Left hindlimb (tissue), 1 donor: ENCODE data around the gene MRI1.
"Not testable (repeated sequence)": the region's sequence is repeated elsewhere in the genome, so short reads cannot be mapped to it uniquely, and the experiment has no call there.

Source experiments
- DNase-seq: peaks from one replicate; pipeline ENCODE4 v3.0.0-alpha.2; 2018

Gene MRI1

DNA sequence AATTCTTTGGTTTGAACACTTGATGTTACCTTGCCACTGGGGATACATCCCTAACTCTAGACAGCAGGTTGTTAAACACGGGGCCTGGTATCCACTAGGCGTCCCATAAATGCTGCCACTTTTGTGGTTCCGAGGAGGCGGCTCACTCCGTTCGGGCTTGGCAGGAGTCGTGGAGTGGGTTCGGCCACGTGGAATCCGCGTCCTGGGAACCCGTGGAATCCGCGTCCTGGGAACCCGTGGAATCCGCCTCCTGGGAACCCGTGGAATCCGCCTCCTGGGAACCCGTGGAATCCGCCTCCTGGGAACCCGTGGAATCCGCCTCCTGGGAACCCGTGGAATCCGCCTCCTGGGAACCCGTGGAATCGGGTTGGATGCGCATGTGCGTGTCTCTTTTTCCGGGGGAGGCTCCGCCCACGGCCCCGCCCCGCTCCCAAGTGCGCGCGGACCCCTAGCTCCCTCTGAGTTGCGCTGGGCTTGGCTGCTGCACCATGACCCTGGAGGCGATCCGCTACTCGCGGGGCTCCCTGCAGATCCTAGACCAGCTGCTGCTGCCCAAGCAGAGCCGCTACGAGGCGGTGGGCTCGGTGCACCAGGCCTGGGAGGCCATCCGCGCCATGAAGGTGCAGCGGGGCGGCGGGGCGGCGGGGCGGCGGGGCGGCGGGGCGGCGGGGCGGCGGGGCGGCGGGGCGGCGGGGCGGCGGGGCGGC lies at the start of gene MRI1:
TSS of gene MRI1 (plus strand) at position 422 of the 707 bp plus-strand sequence. CDS start at position 489, 67 bp downstream.
- DNase-seq: peak; percentile 86

DNA sequence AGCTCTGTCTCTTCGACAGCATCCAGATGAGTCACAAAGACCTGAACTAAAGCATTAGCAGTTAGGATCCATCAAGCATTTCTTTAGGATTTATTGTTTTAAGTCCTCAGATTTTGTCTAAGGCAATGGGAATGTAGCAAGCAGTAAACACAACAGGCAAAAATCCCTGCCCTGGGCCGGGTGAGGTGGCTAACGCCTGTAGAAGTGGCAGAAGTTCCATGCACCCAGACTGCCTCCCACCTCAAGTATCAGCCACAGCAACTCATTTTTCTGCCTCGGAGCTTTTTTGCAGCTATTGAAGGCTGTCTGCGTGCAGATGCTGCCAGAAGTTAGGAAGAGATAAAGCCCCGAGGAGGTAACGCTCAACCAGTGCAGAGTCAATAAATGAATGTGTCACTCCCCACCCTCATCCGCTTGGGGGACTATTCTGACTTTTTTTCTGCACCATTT lies 47.1 kb upstream of the MRI1 start:
- DNase-seq: no peak

GRCh38 chr19:13718733-13719132 lies 45.6 kb upstream of the MRI1 start:
- DNase-seq: peak; percentile 56

GRCh38 chr19:13722146-13722545 lies 42.2 kb upstream of the MRI1 start:
- DNase-seq: no peak

- no peak for DNase-seq
Observed at GRCh38 chr19:13723206-13723605, 41.1 kb upstream of the MRI1 start.

GRCh38 chr19:13726323-13726722 lies 38.0 kb upstream of the MRI1 start:
- no peak for DNase-seq

- no peak for DNase-seq
Observed at GRCh38 chr19:13727798-13728197, 36.5 kb upstream of the MRI1 start.

DNA sequence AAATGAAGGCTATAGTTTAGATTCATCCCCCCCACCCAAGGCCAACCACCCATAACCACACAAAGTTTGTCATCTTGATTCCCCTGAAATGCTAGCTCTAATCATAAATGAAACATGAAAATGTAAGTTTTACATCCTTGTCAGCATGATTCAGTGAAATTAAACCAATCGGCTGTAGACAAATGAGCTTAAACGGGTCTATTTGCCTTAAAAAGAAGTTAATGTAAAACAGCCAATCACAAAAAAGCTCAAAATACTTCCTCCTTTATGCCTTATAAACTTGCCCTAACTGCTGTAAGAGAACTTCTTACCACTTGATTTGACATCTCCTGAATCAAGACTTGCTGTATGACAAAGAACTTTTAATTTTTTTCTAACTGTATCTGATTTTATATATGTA lies 34.5 kb upstream of the MRI1 start:
- DNase-seq: no peak

GRCh38 chr19:13731147-13731964 lies 33.0 kb upstream of the MRI1 start:
- peak; percentile 97 for DNase-seq

DNA sequence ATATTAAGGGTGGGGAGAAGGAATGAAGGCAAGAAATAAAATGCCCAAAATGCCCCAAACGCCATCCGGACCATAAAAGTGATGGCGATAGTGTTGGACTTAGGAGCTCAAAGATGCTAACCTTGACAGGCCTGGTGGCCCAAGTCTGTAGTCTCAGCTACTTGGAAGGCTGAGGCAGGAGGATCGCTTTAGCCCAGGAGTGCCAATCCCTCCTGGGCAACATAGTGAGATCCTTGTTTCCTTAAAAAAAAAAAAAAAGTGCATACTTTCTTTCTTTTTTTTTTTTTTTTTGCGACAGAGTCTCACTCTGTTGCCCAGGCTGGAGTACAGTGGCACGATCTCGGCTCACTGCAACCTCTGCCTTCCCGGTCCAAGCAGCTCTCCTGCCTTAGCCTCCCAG lies 32.0 kb upstream of the MRI1 start:
- DNase-seq: no peak

DNA sequence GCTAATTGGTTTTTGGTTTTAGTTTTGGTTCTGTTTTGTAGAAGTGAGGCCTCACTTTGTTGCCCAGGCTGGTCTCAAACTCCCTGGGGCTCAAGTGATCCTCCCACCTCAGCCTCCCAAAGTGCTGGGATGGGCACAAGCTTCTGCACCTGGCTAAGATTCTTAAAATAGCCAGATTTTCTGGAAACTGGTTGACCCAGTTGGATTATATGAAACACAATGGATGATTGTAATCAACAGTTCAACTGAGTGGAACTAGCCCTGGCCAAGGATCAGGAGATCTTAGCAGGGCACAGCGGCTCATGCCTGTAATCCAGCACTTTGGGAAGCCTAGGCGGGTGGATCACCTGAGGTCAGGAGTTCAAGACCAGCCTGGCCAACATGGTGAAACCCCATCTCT lies 29.6 kb upstream of the MRI1 start:
- no peak for DNase-seq

- no peak for DNase-seq
Observed at GRCh38 chr19:13738073-13738472, 26.2 kb upstream of the MRI1 start.

DNA sequence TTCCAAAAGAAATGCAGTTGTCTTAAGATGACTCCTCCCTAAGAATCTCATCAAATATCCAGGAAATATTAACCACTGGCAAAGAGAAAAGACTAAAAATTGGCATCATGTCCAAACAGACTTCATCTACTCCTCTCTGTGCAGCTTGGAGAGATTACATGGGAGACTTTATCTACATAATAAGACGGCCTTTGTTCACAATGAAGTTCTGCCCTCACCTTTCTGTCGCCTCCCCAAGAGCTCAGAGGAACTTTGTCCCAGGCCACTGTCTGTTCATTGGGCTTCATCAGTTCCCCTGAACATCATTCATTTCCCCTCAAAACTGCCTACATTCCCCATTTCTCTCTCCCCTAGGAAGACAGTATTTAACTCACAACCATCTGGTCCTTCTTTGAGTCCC lies 22.4 kb upstream of the MRI1 start:
- no peak for DNase-seq

GRCh38 chr19:13742756-13743155 lies 21.6 kb upstream of the MRI1 start:
- no peak for DNase-seq

- DNase-seq: no peak
Observed at GRCh38 chr19:13744174-13744573, 20.1 kb upstream of the MRI1 start.

DNA sequence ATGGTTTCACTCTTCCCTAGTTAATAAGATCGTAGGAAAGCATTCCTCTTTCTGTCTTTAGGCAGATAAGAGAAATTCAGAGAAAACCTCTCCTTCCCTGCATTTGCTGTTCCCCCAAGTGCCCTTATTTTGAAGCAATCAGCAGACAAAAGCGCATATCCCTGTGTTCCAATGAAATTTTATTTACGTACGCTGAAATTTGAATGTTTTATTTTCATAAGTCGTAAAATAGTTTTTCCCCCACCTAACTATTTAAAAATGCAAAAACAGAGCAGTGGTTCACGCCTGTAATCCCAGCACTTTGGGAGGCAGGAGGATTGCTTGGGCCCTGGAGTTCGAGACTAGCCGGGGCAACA lies 17.2 kb upstream of the MRI1 start:
- no peak for DNase-seq

DNA sequence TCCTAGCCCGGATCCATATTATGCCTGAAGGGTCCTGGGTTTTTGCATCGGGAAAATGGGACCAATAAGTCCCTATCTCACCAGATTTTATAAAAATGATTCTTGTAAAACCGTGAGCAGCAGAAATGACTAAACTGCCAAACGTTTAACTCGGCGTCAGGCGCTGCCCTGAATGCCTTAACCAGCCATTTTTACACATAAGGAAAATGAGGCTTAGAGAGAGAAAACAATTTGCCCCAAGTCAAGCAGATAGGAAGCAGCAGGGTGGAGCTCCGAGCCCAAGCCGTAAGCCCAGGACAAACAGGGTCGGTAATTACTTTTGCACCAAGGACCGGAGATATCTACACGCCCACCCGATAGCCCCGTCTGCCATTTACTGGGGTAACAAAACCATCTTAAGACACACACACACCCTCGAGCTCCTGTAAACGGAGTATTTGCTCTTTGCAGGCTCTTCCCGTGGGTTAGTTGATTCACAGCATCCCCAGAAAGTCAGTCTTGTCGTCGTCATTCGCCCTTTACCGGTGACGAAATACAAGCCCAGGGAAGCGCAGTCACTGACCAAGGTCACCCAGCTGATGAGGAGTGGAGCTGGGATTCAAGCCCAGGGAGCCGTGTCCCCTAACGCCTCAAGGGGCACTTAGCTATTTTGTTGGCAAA lies 16.0 kb upstream of the MRI1 start:
- no peak for DNase-seq

GRCh38 chr19:13751436-13751835 lies 12.9 kb upstream of the MRI1 start:
- DNase-seq: no peak

DNA sequence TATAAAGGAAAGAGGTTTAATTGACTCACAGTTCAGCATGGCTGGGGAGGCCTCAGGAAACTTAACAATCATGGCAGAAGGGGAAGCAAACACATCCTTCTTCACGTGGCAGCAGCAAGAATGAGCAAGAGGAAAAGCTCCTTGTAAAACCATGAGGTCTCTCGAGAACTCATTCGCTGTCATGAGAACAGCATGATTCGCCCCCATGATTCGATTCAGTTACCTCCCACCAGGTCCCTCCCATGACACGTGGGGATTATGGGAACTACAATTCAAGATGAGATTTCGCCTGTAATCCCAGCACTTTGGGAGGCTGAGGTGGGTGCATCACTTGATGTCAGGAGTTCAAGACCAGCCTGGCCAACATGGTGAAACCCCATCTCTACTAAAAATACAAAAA lies 10.7 kb upstream of the MRI1 start:
- DNase-seq: not testable (repeated sequence)

- no peak for DNase-seq
Observed at GRCh38 chr19:13756210-13756609, 8.1 kb upstream of the MRI1 start.

DNA sequence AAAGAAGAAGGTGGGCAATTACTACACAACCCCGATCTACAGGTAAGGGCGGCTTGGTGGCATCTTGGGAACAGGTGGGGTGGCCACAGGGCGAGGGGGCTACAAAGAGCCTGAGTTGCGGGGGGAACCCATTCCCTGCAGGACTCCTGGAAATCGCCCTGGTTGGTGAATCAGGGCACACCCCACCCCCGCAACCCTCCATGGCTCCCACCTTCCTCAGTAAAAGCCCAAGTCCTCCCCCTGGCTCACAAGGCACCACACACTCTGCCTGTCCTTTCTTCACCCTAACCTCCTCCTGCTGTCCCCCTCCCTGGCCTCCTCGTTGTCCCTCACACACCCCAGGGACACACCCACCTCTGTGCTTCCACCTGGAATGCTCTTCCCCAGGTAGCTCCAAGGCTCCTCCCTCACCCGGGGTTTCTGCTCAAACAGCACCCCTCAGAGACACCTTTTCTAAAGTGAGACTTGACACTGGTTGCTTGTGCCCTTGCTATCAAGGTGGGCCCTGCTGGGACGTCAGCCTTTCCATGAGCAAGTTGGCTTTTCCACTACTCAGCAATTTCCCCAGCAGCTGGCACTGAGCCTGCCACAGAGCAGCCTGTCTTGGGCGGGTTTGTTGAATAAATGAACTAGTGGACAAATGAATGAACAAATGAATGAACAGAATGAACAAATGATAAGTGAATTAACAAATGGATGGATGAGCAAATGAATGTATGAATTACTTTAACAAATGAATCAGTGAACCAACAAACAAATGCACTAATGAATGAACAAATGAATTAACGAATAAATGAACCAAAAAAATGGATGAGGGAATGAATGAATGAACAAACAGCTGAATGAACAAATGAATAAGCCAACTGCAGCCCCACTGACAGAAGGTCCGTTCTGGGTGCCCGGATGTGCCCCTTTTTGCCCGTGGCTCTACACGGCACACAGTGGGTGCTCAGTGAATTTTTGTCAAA lies 6.2 kb upstream of the MRI1 start:
- DNase-seq: no peak

DNA sequence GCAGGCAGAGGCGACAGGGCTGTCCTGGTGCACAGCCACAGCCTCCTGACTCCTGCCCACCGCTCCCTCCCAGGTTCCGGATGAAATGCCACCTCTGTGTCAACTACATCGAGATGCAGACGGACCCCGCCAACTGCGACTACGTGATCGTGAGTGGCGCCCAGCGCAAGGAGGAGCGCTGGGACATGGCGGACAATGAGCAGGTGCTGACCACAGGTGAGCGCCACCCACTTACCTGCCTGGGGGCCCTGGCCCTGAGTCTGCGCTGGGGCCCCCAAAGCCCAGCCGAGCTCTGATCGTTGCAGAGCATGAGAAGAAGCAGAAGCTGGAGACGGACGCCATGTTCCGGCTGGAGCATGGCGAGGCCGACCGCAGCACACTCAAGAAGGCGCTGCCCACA lies 5.5 kb upstream of the MRI1 start:
- no peak for DNase-seq

DNA sequence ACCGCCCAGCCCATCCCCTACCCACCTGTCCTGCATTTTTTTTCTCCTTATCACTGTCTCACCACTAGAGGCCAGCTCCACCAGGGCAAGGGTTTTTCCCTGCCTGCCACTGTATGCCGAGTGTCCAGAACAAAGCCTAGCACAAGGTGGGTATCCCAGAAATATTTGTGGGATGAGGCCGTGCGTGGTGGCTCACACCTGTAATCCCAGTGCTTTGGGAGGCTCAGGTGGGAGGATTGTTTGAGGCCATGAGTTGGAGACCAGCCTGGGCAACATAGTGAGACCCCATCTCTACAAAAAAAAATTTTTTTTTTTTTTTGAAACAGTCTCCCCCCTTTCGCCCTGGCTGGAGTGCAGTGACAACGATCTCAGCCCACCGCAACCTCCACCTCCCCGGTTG lies 2.9 kb upstream of the MRI1 start:
- no peak for DNase-seq
